DOHH2 (cell line): ENCODE measurements around the gene SPIRE1.

Experiments used
- EZH2phosphoT487 ChIP-seq: fragments of 200-600 bp; sonication (generic); IDR thresholded peaks from 2 replicates; pipeline ENCODE4 v1.6.1; 2017; ENCODE audit warnings: borderline replicate concordance, mild to moderate bottlenecking, antibody characterized with exemption, low read length, moderate library complexity, mixed read lengths
- TF ChIP-seq, protein P1 (sequence below): fragments of 200-600 bp; sonication (generic); IDR thresholded peaks from one replicate; pipeline ENCODE4 v1.5.1; 2014; ENCODE audit warnings: antibody characterized with exemption, mild to moderate bottlenecking, low read depth, low read length; ENCODE audit not compliant: poor library complexity, severe bottlenecking

DNA sequence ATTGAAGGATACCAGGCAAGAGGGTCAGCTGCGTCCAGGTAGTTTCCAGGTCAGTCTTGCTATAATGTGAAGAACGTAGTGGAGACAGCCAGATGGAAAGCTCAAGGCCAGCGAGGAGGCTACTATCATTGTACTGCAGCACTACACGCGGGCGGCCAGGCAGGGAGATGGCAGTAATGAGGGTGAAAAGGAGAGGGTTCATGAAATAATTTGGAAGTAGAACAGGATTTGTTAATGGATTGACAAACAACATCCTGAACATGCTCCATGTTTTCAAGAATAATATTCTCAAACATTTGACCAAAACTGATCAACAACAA lies 17.1 kb downstream of the SPIRE1 start:
- TF ChIP-seq, protein P1, sequence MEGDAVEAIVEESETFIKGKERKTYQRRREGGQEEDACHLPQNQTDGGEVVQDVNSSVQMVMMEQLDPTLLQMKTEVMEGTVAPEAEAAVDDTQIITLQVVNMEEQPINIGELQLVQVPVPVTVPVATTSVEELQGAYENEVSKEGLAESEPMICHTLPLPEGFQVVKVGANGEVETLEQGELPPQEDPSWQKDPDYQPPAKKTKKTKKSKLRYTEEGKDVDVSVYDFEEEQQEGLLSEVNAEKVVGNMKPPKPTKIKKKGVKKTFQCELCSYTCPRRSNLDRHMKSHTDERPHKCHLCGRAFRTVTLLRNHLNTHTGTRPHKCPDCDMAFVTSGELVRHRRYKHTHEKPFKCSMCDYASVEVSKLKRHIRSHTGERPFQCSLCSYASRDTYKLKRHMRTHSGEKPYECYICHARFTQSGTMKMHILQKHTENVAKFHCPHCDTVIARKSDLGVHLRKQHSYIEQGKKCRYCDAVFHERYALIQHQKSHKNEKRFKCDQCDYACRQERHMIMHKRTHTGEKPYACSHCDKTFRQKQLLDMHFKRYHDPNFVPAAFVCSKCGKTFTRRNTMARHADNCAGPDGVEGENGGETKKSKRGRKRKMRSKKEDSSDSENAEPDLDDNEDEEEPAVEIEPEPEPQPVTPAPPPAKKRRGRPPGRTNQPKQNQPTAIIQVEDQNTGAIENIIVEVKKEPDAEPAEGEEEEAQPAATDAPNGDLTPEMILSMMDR = no peak
- TF ChIP-seq EZH2phosphoT487 = no peak
